BJ (cell line): ENCODE measurements around the gene RIC1. TPM values are rescaled to one million over a fixed set of nuclear protein-coding genes. Genes with fewer than 3 reads are reported as not detected.
"Not testable (repeated sequence)": the region's sequence is repeated elsewhere in the genome, so short reads cannot be mapped to it uniquely, and the experiment has no call there.

Experiments used
- CTCF ChIA-PET: fragments of 350-600 bp; formaldehyde crosslinking; extraction: SDS; loops from one replicate; lab custom pipeline; 2021; ENCODE audit warnings: antibody characterized with exemption, inconsistent platforms; lab: Yijun Ruan, JAX
- POLR2A ChIA-PET: fragments of 300-600 bp; sonication (Branson Sonifier 250); formaldehyde crosslinking; extraction: SDS; loops from one replicate; lab custom pipeline; 2021; ENCODE audit warnings: antibody characterized with exemption; lab: Charles Lee
- DNase-seq: peaks from one replicate; pipeline ENCODE4 v3.0.0-alpha.2; 2011; ENCODE audit warnings: low read depth
- H3K27me3 ChIP-seq: 2 replicates; pipeline ENCODE4 v1.6.0; 2011; ENCODE audit warnings: low read length; ENCODE audit not compliant: control insufficient read depth, insufficient read depth
- H3K36me3 ChIP-seq: 2 replicates; pipeline ENCODE4 v1.5.1; 2011; ENCODE audit warnings: low read length; ENCODE audit not compliant: control insufficient read depth, insufficient read depth
- H3K4me3 ChIP-seq: 2 replicates; pipeline ENCODE4 v1.5.1; 2011; ENCODE audit warnings: low read depth, mild to moderate bottlenecking, control low read depth, low read length
- CTCF ChIP-seq: IDR thresholded peaks from 2 replicates; pipeline ENCODE4 v1.5.1; 2011; ENCODE audit warnings: low read depth, mild to moderate bottlenecking, control low read depth, inconsistent platforms, low read length, moderate library complexity; ENCODE audit not compliant: insufficient read depth
- polyA plus RNA-seq: library from polyadenylated mRNA; depleted of rRNA; stranded (reverse); fragments of >200 nt; gene quantifications from 2 replicates; pipeline ENCODE4 v1.2.3, GENCODE V29; 2011

Gene RIC1
- polyA plus RNA-seq, 1 experiment, result 52.3 TPM

- peaks cover 18% of the 10 kb centered on the region for H3K36me3 ChIP-seq
- DNase-seq, result no peak
- H3K4me3 ChIP-seq, result no peak overlapping the region
- TF ChIP-seq CTCF, result no peak
- CTCF ChIA-PET, result interaction anchor here (0.6 to 1.6 kb wide), 5 partner anchors 10 to 149 kb away, joined by 3 to 7 read pairs (median 4); partner anchors contain the start of gene ERMP1
- POLR2A ChIA-PET, result no interaction called here
- H3K27me3 ChIP-seq, result no peaks in the 10 kb centered on the region
Observed at GRCh38 chr9:5773324-5773999, 144.6 kb downstream of the RIC1 start.

- ChIA-PET CTCF (interaction anchor here (1.1 kb wide), 1 partner anchor 14 kb away, joined by 4 read pairs; no protein-coding TSS in a partner anchor), POLR2A (no interaction called here)
- no peak for TF ChIP-seq CTCF
- Histone ChIP-seq H3K4me3 (no peak overlapping the region), H3K27me3 (no peaks in the 10 kb centered on the region), H3K36me3 (peaks cover 20% of the 10 kb centered on the region)
- DNase-seq, result no peak
Observed at GRCh38 chr9:5778805-5779204, 149.9 kb downstream of the RIC1 start.

GRCh38 chr9:5779705-5780218 lies 150.9 kb downstream of the RIC1 start:
- H3K27me3 ChIP-seq, DNase-seq, CTCF ChIA-PET, POLR2A ChIA-PET, H3K4me3 ChIP-seq: not testable (repeated sequence)
- H3K36me3 ChIP-seq, result peaks cover 14% of the 10 kb centered on the region

GRCh38 chr9:5783420-5783819 lies 154.5 kb downstream of the RIC1 start:
- peaks cover 14% of the 10 kb centered on the region for H3K36me3 ChIP-seq
- CTCF ChIA-PET, H3K4me3 ChIP-seq, H3K27me3 ChIP-seq, DNase-seq, POLR2A ChIA-PET: not testable (repeated sequence)

- POLR2A ChIA-PET, result no interaction called here
- no peak for TF ChIP-seq CTCF
- CTCF ChIA-PET, result interaction anchor here (0.7 kb wide), 1 partner anchor 11 kb away, joined by 3 read pairs; no protein-coding TSS in a partner anchor
- Histone ChIP-seq H3K36me3 (peaks cover 11% of the 10 kb centered on the region), H3K4me3 (no peak overlapping the region), H3K27me3 (no peaks in the 10 kb centered on the region)
- no peak for DNase-seq
Observed at GRCh38 chr9:5783982-5784381, 155.1 kb downstream of the RIC1 start.

- DNase-seq, result no peak
- no peak for TF ChIP-seq CTCF
- CTCF ChIA-PET, result interaction anchor here (0.7 to 1.4 kb wide), 3 partner anchors 11 to 270 kb away, joined by 3 to 5 read pairs (median 3); no protein-coding TSS in a partner anchor
- no peaks in the 10 kb centered on the region for H3K27me3 ChIP-seq
- H3K4me3 ChIP-seq, result no peak overlapping the region
- peaks cover 7% of the 10 kb centered on the region for H3K36me3 ChIP-seq
- POLR2A ChIA-PET, result no interaction called here
Observed at GRCh38 chr9:5784526-5785315, 155.8 kb downstream of the RIC1 start.
